Right ventricle myocardium inferior (tissue), 1 donor: Measurements from ENCODE around the gene RABL6. TPM values are rescaled to one million over a fixed set of nuclear protein-coding genes. Genes with fewer than 3 reads are reported as not detected.
"Not testable (repeated sequence)": the region's sequence is repeated elsewhere in the genome, so short reads cannot be mapped to it uniquely, and the experiment has no call there.

Experiments used
- ATAC-seq: fragments of 200-7000 bp; cut with Tn5 transposase; one replicate; pipeline ENCODE4 v1.9.1; 2020; ENCODE audit warnings: mild to moderate bottlenecking, moderate library complexity
- DNase-seq: peaks from one replicate; pipeline ENCODE4 v3.0.0; 2021; ENCODE audit errors: missing footprints
- intact Hi-C: fragments of 100-400 bp; cut with DNase I; formaldehyde crosslinking; loops from one replicate; pipeline ENCODE4 v1.11.0; 2022
- total RNA-seq: library from RNA; stranded (reverse); fragmentation: NEBNext Ultra II Directional; extraction: Animal tissue kit (Norgen Biotek cat#: 25700); gene quantifications from one replicate; pipeline ENCODE4 v1.2.1, GENCODE V29; 2021
- donor health status: DM: no; HTN: yes; CAD: no; lungs with severe emphysema.

The RABL6 gene
- total RNA-seq, 1 donor from 2014 or later, result 69.5 TPM

GRCh38 chr9:136773386-136774044 is 34.2 kb upstream of the RABL6 start:
- intact Hi-C loops, result no loop called here
- DNase-seq, result peak; percentile 77
- ATAC-seq, result peak; percentile 48

DNA sequence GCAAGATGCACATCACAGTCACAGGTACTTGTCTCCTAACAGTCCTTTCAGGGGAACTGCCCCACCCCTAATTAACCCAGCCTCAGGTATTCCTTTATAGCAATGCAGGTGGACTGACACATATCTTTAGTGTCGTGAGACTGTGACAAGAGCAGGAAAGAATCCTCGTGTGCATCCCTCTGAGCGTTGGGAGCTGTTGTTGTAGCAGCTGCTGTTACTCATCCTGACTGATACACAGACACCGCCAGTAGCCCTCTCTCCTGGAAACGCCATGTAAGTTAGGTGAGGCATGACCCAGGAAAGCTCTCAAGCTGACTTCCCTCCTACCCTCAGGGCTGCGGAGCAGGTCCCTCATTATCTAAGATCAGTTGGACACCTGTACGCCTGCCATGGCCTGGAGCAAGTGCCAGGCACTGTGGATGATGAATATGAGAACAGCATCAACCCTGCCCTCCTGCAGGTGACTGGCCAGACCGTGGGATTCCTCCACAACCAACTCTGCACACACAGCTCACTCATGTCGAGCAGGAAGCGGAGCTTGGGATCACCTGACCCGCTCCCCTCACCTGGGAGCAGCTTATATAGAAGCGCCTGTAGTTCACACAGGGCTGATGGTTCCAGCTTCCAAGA is 33.2 kb upstream of the RABL6 start:
- DNase-seq (no peak), ATAC-seq (no peak)
- intact Hi-C loops, result no loop called here

- intact Hi-C loops, result no loop called here
- ATAC-seq, result no peak
- no peak for DNase-seq
These were observed 32.6 kb upstream of the RABL6 start for GRCh38 chr9:136775191-136775590.

DNA sequence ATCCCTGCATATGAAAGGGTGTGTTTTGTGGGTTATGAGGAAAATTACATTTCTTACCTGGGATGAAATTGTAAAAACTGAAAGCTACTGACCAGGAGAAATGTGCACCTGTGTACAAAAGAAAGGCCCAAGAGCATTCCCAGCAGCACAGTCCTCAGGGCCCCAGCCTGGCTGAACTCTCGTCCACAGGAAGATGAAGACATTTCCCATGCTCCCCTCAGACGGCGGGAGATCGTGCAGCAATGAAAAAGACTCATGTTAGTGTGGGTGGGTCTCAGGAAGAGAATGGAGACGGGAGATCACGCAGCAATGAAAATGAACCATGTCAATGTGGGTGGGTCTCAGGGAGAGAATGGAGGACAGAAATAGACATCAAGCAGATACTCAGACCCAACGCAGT is 30.8 kb upstream of the RABL6 start:
- DNase-seq (no peak), ATAC-seq (no peak)
- intact Hi-C loops, result no loop called here

DNA sequence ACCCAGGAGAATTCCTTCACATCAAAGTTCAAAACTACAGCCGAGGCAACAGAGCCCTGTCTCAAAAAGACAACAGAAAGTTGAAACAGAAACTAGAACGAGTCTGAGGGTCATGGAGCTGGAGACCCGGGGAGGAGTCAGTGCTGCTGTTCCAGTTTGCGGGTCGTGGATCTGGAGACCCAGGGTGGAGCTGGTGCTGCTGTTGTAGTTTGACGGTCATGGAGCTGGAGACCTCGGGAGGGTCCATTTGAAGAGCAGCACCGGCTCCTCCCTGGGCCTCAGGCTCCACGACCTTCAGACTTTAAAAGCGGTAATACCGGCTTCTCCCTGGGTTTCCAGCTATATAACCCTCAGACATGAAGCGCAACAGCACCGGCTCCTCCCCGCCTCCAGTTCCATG is 30.4 kb upstream of the RABL6 start:
- intact Hi-C loops, result no loop called here

GRCh38 chr9:136779808-136780207 is 27.9 kb upstream of the RABL6 start:
- intact Hi-C loops, result loop anchor here (10.0 kb wide), 1 partner anchor 285 kb away; no protein-coding TSS in a partner anchor
- ATAC-seq (no peak), DNase-seq (no peak)

More for the DNA sequence above, 30.4 kb upstream of the RABL6 start:
- DNase-seq, result no peak
- no peak for ATAC-seq

DNA sequence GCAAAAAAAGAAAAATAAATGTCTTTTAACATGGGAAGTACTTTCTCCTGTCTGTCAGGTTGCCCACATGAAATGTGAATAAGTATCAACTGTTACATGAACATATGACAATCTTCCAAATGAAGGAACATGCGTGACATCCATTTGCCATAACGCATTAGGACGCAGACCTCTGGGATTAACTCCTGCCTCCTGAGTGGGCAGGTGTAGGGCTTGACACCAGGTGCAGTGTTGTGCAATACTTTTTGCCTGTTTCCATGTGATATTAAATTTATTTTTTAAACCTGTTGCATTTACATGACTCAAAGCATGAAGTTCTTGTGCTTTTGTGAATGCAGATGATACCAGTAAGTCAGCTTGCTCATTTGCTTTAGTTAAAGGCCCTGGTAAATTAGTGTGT is 25.3 kb upstream of the RABL6 start:
- intact Hi-C loops, result loop anchor here (10.0 kb wide), 1 partner anchor 282 kb away; no protein-coding TSS in a partner anchor

DNA sequence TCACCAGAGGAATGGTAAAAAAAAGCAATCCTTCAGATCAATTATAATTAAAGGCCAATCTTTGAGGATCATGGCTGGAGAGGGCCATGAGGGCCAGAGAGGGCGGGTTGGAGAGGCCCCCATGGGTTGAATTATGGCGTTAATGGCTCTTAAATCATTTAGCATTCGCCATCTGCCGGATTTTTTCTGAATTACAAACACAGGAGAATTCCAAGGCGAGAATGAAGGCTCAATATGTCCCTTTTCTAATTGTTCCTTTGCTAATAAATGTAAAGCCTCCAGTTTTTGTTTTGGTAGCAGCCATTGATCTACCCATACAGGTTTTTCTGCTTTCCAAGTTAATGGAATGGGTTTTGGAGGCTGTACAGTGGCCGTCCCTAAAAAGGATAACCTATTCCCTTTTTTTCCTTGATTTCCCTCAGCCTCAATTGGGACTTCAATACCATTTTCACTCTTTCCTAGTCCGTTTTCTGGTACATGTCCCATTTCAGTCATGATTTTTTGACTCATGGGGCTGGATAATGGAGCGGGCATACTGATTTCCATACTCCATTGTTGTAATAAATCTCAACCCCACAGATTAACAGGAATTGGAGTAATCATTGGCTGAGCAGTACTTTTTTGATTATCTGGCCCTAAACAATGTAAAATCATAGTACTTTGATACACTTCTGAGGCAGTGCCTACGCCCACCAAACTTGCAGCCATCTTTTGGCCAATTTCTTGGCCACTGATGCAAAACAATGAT is 23.3 kb upstream of the RABL6 start:
- DNase-seq (no peak), ATAC-seq (no peak)
- intact Hi-C loops, result loop anchor here (10.0 kb wide), 1 partner anchor 280 kb away; no protein-coding TSS in a partner anchor

More for the DNA sequence above, 25.3 kb upstream of the RABL6 start:
- ATAC-seq, result no peak
- no peak for DNase-seq

DNA sequence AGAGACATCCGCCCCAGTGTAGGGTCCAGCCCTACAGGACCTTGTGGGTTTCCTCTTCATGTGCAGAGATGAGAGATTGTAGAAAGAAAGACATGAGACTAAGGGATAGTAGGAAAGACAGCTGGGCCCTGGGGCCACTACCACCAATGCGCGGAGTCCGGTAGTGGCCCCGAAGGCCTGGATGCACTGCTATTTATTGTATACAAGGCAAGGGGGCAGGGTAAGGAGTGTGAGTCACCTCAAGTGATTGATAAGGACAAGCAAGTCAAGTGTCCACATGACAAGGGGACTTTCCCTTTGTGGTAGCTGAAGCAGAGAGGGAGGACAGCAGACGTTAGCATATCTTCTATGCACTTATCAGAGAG is 22.8 kb upstream of the RABL6 start:
- no peak for ATAC-seq
- intact Hi-C loops, result loop anchor here (10.0 kb wide), 1 partner anchor 280 kb away; no protein-coding TSS in a partner anchor
- DNase-seq, result no peak

- not testable (repeated sequence) for ATAC-seq, DNase-seq
- intact Hi-C loops, result loop anchor here (2.0 to 10.0 kb wide), 2 partner anchors 249 to 279 kb away; no protein-coding TSS in a partner anchor
These were observed 22.0 kb upstream of the RABL6 start for GRCh38 chr9:136785565-136786355.

- ATAC-seq (no peak), DNase-seq (no peak)
- intact Hi-C loops, result loop anchor here (2.0 to 10.0 kb wide), 2 partner anchors 248 to 278 kb away; no protein-coding TSS in a partner anchor
These were observed 21.3 kb upstream of the RABL6 start for GRCh38 chr9:136786451-136786850.

- ATAC-seq, DNase-seq: not testable (repeated sequence)
- intact Hi-C loops, result loop anchor here (2.0 to 10.0 kb wide), 2 partner anchors 248 to 278 kb away; no protein-coding TSS in a partner anchor
These were observed 20.8 kb upstream of the RABL6 start for GRCh38 chr9:136786983-136787382.

DNA sequence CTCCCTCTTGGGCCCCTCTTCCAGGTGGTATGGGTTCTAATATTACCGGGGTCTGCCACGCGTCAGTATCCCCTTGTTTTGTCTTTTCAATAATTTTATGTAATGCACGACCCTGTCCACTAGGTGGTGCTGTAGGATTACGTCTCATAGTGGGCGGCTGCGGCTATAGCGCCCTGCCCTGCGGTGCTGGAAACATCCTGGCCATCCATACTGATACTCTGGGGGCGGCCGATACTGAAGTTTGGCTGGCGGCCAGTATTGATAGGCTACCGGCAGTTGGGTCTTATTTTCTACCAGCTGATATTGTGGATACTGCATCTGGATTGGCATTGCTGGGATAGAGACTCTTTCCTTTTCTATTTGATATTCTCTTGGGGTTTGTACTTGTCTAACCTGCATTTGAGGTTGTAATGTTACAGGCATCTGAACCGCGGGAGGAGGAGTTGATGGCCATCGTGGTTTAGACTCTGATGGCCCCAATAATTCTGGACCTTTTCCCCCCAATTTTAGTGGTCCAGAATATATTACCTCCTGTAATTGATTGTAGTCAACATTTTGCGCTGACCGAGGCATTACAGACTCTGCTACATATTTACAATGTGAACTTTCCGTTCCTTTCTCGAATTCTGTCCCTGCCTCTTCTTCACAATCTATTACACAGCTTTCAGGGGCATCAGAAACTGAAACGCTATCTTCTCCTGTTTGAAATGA is 19.9 kb upstream of the RABL6 start:
- DNase-seq (peak; percentile 86), ATAC-seq (no peak)
- intact Hi-C loops, result loop anchor here (2.0 to 10.0 kb wide), 2 partner anchors 247 to 277 kb away; no protein-coding TSS in a partner anchor

DNA sequence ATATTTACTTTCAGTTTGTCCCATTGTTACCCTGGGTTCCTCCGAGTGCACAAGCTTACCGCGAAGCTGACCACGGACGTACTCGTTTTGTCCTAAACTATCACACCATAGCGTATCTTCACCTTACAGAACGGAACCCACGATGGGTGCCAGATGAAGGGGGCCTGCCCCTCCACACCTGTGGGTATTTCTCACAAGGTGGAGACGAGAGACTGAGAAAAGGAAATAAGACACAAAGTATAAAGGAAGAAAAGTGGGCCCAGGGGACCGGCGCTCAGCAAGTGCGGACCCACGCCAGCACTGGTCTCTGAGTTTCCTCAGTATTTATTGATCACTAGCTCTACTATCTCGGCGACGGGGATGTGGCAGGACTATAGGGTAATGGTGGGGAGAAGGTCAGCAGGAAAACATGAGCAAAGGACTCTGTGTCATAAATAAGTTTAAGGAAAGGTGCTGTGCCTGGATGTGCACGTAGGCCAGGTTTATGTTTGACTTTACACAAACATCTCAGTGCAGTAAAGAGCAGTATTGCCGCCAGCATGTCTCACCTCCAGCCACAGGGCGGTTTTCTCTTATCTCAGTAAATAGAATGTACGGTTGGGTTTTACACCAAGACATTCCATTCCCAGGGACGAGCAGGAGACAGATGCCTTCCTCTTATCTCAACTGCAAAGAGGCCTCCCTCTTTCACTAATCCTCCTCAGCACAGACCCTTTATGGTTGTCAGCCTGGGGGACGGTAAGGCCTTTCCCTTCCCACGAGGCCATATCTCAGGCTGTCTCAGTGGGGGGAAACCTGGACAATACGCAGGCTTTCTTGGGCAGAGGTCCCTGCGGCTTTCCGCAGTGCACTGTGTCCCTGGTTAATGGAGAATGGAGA is 18.9 kb upstream of the RABL6 start:
- not testable (repeated sequence) for DNase-seq, ATAC-seq
- intact Hi-C loops, result loop anchor here (10.0 kb wide), 1 partner anchor 276 kb away; no protein-coding TSS in a partner anchor

DNA sequence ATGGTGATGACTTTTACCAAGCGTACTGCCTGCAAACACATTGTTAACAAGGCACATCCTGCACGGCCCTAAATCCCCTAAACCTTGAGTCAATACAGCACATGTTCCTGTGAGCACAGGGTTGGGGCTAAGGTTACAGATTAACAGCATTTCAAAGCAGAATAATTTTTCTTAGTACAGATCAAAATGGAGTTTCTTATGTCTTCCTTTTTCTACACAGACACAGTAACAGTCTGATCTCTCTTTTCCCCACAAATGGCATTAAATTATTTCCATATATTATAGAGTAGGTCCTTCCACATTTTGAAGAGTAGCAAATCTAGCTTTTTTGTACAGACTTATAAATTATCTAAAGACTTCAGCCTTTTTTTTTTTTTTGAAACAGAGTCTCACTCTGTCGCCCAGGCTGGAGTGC is 18.2 kb upstream of the RABL6 start:
- intact Hi-C loops, result loop anchor here (10.0 kb wide), 1 partner anchor 275 kb away; no protein-coding TSS in a partner anchor
- ATAC-seq (no peak), DNase-seq (no peak)

GRCh38 chr9:136790640-136791515 is 16.9 kb upstream of the RABL6 start, which contains the start of gene TMEM141:
Gene TMEM141, plus strand, starts transcription at chr9:136791344. Its CDS starts 27 bp downstream, at chr9:136791371.
- intact Hi-C loops, result loop anchor here (1.0 to 5.0 kb wide), 4 partner anchors 16 to 431 kb away; partner anchors contain the start of genes C8G, FBXW5, PHPT1 and RABL6
- ATAC-seq, result peak; percentile 96
- DNase-seq, result peak; percentile 100
